SHP77 treated with DMSO at 0.1 percent for 48 hours (cell line): ENCODE results near the gene DNA2.

Experiments
- DNase-seq: peaks from one replicate; lab custom pipeline; 2025; lab: John Stamatoyannopoulos, UW

Gene DNA2

DNA sequence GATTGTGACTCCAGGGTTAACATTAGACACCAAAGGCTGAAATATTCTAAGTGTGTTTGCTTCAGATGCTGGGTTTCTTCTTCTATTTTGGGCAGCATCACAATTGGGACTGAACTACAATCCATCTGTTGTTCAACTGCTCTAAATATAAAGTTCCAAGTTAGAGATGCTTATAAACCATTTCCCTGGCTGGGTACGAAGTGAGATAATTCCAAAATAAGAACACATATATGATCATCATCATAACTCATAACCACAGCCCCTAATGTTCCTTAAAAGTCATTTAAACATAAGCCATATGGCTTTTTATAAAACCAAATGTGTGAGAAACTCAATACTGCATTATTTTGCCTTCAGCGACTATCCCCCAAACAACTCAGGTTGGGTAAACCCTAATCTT, 28.8 kb downstream of the DNA2 start:
- DNase-seq: no peak

DNA sequence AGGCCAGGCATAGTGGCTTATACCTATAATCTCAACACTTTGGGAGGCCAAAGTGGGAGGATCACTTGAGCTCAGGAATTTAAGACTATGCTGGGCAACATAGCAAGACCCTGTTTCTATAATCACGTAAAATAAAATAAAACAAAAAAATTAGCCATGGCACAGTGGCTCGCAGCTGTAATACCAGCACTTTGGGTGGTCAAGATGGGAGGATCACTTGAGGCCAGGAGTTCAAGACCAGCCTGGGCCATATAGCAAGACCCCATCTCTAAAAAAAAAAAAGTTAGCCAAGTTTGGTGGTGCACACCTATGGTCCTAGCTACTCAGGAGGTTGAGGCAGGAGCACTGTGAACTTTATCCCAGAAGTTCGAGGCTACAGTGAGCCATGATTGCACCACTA, 30.9 kb downstream of the DNA2 start:
- DNase-seq: no peak

DNA sequence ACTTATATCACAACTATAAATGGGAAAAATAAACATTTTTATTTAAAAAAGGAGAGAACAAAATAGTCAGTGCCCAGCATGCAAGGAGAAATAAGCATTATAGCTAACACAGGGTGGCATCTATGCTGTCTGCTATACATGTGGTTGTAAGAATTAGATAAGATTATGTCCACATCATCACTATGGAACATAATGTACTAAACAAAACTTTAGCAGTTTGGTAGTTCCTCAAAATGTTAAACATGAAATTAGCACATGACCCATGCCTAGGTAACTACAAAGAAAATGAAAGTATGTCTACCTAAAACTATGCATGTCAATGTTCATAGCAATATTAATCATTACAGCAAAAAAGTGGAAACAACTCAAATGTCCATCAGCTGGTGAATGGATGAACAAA, 36.0 kb downstream of the DNA2 start:
- no peak for DNase-seq

DNA sequence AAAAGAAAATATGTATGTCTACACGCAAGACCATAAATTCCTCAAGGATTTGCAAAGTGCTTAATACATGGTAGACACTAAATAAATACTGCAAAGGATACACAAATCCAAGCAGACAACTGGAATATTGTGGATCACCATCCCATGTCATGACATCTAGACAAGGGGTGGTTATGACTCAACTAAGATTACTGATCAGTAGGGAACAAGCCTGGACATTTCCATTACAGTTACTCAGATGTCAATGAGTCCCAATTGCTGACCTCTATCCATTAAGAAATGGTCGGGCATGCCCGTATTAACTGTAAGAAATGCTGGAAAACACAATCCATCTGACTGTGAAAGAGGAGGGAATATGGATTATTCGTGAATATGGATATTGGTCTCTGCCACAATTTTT, 37.1 kb downstream of the DNA2 start:
- DNase-seq: no peak

DNA sequence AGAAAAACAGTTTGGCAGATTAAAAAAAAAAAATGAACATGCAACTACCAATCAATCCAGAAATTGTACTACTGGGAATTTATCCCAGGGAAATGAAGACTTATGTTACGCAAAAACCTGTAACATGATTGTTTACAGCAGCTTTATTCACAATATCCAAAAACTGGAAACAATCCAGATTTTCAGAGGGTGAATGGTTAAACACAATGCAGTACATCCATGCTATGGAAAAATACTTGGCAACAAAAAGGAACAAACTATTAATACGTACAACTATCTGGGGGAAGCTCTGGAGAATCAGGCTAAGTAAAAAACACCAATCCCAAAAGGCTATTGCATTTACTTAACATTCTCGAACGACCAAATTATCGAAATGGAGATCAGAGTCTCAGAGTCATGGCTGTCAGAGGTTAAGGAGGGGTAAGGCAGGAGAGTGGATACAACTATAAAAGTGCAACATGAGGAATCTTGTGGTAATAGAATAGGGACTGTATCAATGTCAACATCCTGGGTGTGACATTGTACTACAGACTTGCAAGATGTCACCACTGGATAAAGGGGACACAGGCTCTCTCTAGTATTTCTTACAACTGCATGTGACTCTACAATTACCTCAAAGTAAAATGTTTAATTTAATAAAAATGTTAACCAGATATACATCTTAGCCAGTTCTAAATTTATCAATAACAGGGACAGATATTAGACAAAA, 43.2 kb downstream of the DNA2 start:
- DNase-seq: no peak

DNA sequence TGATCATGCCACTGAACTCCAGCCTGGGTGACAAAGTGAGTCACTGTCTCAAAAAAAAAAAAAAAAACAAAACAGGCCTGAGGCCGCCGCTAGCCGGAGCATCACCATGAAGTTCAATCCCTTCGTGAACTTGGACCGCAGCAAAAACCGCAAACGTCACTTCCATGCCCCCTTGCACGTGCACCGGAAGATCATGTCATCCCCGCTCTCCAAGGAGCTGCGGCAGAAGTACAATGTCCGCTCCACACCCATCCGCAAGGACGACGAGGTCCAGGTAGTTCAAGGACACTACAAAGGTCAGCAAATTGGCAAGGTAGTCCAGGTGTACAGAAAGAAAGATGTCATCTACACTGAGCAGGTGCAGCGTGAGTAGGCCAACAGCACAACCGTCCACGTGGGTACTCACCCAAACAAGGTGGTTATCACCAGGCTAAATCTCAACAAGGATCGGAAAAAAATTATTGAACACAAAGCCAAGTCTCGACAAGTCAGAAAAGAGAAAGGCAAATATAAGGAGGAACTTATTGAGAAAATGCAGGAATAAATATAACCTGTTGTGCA, 47.2 kb downstream of the DNA2 start:
- no peak for DNase-seq

DNA sequence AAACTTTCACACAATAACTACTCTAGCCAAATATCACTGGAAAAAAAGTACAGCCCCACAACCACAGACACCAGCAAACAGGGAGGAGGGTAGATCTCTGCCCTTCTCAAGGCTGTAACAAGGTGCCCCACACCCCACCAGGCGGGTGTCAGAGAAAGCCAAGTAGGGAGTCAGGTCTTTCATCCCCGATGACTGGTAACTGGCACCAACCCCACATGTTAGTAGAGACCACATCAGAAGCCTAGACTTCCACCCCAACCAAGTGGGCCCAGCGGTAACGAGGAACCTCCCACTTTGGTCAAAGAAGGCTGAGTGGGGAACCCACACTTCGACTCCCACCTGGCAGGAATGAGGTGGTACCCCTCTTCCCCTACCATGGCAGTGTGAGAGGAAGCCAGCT, 48.3 kb downstream of the DNA2 start:
- DNase-seq: no peak

DNA sequence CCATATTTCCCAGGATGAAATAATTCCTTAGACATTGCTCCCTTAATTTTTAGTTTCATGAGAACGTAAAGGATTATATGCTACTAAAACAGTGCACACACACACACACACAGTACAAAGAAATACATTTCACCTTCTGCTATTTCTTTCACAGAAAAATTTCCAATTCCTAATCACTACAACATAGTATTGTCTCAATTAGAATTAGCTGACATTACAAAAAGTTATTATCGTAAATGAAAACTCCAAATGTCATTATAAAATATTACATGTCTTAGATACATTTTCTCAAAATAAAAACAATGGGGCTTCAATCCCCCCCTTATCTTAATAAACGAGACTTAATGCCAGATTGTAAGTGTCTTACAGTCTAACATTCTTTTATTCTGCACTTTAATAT, 52.4 kb downstream of the DNA2 start:
- no peak for DNase-seq

DNA sequence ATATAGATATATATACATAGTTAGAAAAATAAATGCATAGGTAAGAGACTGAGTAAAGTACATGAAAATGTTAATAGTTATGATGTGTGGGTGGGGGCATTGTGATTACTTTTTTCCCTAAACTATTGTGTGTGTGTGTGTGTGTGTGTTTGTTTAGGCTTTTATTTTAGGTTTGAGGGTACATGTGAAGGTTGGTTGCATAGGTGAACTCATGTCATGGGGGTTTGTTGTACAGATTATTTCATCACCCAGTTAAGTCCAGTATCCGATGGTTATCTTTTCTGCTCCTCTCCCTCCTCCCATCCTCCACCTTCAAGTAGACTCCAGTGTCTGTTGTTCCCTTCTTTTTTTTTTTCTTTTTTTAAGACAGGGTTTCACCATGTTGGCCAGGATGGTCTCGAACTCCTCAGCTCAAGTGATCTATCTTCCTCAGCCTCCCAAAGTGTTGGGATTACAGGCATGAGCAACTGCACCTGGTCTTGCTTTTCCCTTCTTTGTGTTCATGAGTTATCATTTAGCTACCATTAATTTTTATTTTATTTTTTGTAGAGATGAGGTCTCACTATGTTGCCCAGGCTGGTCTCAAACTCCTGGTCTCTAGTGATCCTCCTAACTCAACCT, 62.8 kb downstream of the DNA2 start:
- no peak for DNase-seq

DNA sequence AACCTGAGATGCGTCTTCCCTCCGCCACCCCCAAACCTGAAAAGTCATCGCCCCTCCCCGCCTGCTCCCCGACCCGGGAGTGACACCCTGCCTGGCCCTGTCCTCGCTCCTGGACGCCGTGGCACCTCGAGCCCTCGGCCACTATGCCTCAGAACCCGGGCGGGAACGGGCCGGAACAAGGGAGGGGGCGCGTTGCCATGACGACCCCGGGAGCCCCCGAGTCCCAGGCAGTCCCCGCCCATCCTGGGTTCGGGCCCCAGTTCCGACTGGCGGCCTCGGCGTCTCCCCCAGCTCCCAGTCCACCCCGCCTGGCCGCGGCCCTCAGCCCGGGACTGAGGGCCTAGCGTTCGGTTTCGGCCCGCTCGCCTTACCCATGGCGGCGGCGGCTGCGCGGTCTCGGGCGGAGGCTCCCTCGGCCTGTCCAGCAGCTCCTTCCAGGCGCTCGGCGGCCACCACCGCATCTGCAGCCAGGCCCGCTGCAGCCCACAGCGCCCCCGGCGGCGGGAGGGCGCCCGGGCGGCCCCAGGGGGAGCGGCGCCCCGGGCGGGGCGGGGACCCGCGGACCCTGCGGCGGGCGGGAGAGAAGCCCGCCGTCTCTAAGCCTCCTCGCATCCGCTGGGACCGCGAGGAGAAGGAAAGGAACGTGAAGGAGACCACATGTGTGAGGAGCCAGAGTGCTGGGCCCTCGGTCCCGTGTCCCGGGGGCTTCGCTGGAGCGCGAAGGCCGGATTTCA, 64.8 kb downstream of the DNA2 start, which contains the start of gene RUFY2:
RUFY2 (minus strand) TSS at position 463 of the 734 bp plus-strand sequence; CDS start at position 375, 88 bp downstream.
- peak; percentile 6 for DNase-seq

DNA sequence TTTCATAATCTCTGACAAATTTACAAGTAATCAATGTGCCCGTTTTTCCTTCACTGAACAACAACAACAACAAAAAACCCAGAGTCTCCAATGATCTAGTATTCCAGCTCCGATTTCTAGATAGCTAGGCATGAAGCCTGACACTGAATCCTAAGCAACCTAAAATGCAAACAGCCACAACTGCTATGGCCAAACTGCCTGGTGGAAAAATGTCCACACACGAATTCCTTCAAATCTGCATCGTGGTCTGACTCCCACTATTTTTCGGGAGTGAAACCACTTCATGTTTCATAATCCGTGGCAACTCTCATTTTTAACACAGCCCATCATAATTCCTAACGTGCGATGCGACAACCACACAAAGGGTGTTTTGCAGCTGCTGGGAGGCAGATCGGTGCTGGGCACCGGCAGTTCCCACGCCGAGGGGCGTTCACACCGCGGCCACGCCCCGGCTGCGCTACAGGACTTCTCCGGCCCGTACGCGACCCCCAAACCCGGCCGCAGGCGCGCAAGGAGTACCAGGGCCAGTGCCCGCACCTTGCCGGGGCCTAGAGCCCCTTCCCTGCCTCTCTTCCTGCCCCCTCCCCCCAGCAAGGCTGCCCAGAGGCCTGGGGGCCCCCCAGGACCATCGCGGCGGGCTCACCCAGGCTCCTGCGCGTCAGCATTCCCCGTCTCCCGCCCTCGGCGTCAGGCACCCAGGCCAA, 65.5 kb downstream of the DNA2 start:
- DNase-seq: peak; percentile 1

DNA sequence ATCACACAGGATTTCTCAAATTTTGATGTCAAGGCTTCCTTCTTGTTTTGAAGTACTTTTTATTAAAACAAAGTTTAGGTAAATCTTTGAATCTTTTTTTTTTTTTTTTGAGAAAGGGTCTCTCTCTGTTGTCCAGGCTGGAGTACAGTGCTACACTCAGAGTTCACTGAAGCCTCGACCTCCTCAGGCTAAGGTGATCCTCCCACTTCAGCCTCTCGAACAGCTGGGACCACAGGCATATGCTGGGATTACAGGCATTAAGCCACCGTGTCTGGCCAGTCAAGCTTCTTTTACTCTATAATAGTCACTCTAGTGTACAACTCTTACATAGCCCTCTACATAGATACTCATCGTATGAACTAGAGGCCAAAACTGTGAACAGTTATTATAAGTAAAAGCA, 68.1 kb downstream of the DNA2 start:
- DNase-seq: no peak

DNA sequence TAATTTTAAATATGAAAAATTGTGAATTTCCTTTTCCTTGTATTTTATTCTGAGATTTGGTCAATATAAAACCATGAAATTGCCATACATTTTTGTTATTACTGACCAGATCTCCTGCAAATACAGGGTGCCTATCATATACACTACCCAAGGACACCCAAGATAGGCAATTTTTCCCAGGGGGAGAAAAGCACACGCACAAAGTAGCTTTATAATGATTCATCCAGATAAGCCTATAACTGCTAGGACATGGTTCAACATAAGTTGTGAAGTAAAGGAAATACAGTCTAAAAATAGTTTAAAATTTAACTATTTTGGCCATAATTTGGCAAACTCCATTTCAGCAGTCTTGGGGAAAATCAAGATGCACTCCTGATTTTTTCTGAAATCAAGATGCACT, 69.5 kb downstream of the DNA2 start:
- no peak for DNase-seq

DNA sequence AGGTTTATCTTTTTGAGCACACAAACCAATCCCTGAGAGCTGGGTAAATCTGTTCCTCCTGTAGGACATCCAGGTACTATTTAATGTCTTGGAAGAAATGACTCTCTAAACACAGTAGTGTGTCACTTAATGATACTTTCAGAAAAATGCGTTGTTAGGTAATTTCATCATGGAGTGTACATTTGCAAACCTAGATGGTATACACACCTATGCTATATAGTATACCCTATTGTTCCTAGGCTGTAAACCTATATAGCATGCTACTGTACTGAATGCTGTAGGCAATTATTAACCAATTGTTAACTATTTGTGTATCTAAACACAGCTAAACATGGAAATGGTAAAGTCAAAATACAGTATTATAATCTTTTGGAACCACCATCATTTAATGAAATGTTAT, 74.8 kb downstream of the DNA2 start:
- DNase-seq: no peak

DNA sequence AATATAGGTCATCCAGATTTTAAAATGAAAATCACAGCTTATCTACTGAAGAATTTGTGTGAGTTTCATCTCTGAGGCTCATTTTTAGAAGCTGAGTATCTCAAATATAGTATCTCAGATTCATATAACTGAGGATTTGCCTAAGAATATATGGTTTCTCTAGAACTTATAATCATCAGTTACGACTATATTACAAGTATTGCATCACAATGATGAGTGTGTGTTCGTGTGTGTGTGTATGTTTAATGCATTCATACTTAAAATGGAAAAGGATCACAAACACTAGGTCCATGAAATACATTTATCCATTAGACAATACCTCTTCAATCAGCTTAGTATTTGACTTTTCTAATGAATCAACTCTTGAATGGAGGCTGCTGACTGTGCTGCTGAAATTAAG, 86.0 kb downstream of the DNA2 start:
- no peak for DNase-seq

DNA sequence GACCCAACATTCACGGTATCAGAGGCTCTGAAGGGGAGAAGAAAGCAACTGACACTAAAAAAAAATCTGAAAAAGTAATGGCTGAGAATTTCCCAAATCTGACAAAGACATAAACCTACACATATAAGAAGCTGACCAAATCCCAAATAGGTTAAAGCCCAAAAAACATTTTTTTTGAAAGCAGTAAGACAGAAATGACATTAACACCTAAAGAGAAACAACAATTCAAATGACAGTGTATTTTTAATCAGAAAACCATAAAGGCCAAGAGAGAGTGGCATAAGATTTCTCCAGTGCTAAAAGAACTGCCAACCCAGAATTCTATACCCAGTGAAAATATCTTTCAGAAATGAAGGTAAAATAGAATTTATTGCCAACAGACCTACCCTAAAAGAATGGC, 100.2 kb downstream of the DNA2 start:
- DNase-seq: no peak

DNA sequence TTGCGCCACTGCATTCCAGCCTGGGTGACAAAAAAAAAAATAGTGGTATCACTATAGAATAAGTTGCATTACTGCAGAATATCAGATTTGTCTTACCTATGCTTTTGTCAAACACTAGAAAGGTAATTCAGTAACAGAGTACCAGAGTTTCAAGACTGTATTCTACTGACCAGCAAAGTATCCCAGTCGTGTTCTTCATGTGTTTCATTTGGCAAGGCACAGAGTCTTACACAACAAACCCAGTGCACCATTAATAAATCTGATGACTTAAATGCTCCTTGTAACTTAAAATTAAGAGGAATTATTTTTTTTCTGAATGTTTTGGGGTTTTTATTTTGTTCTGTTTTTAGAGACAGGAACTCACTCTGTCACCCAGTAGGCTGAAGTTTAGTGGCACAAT, 104.7 kb downstream of the DNA2 start:
- no peak for DNase-seq

DNA sequence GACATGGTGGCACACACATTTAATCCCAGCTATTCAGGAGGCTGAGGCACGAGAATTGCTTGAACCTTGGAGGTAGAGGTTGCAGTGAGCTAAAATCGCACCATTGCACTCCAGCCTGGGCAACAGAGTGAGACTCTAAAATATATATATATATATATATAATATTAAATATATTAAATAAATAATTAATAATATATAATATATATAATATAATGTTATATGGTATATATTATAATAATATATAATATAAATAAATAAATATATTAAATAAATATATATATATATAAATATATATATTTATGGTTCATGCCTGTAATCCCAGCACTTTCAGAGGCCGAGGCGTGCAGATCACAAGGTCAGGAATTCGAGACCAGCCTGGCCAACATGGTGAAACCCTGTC, 105.2 kb downstream of the DNA2 start:
- DNase-seq: no peak

DNA sequence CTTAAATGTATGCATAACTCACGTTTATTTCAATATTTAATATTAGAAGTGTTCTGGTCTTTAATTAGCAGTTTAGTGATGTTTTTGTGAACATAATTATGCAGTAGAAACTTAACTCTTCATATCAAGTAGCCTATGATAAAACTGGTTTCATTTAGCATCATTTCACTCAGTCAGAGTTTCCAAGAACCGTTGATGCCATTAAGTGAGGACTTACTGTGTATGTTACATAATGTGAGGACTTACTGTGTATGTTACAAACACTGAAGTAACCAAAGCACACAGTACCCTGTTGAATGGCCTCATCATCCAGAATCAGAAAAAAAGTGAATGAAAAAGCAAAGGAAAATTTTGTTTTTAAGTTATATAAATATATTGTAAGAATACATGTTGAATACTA, 106.2 kb downstream of the DNA2 start:
- no peak for DNase-seq

DNA sequence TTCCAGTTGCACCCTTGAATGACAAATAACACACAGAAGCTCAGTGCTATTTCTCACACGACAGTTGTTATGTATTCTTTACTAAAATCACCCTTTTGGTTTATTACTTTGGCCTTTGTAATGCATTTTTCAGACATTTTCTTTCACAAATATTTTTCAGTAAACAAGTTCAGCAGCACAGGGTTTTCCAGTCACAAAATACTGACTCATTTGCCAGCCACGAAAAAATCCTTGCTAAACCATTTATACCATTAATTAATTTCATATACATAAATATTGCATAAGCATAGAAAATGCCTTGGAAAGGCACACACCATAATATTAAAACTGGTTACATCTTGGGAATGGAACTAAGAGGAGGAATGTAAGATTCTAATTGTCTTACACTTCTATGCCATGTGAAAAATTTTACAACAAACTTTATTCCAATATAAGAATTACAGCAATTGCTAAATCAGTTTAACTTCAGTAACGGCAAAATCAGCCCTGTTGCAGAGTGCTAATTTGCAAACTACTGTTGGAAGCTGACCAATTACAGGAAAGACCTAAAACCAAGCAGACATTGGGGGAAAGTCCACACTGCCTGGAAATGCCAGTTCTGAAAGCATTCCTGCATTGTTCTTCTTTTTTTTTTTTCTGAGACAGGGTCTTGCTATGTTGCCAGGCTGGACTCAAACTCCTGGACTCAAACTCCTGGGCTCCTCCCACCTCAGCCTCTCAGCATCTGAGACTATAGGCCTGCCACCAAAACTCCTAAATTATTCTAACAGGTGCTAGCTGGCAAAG, 107.5 kb downstream of the DNA2 start:
- no peak for DNase-seq
